Epithelial cell of esophagus (primary cell): ENCODE data around the gene GNB1.
"Not testable (repeated sequence)": the region's sequence is repeated elsewhere in the genome, so short reads cannot be mapped to it uniquely, and the experiment has no call there.

Experiments used
- DNase-seq: peaks from one replicate; pipeline ENCODE4 v3.0.0; 2010; ENCODE audit warnings: low read depth
- H3K4me3 ChIP-seq: 2 replicates; pipeline ENCODE4 v1.5.1; 2011; ENCODE audit warnings: mild to moderate bottlenecking, low read length, control low read depth
- CTCF ChIP-seq: IDR thresholded peaks from 2 replicates; pipeline ENCODE4 v1.5.1; 2011; ENCODE audit warnings: low read depth, mild to moderate bottlenecking, low read length, control low read depth, inconsistent platforms; ENCODE audit not compliant: insufficient read depth; ENCODE audit errors: missing control alignments

The GNB1 gene

DNA sequence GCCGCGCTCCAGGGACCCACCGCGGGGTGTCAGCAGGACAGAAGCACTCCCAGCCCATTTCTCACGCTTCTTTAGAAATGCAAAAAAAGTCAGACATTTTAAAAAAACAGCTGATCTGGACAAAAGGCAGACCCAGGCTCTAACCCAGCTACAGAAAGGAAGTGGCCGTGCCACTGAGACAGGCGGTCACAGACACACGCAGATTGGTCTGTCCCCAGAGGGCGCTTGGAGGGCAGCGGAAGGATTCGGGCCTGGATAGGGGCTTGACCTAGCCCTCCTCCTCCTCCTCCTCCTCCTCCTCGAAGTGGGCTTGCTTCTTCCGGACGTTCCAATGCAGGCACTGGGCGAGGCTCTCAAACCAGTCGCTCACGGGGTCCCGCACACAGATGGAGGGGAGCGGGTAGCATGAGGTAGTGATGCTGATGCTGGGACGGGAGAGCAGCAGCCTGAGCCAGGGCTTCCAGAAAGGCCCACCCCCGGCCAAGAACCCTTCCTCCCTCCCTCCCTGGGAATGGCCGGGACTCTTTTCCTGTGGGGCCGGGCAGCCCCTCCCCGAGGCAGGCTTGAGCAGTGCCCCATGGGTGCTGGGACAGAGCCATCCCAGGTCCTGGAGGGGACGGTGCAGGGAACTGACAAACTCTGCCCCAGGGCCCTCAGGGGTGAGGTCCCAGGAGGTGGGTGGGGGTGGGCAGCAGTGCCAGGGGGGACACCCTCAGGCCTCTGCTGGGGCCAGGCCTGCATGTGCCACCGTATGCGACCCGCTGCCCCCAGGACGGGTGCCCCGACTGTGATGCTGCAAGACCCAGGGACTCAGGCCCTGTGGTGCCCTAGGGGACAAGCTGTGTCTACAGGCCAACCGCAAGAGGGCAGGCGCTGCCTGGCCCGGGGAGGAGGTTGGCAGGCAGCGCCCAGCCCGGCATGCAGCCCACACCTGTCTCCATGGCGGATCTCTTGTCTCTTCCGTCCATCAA is 138.0 kb downstream of the GNB1 start:
- TF ChIP-seq CTCF = no peak
- H3K4me3 ChIP-seq = no peak overlapping the region
- DNase-seq = no peak

DNA sequence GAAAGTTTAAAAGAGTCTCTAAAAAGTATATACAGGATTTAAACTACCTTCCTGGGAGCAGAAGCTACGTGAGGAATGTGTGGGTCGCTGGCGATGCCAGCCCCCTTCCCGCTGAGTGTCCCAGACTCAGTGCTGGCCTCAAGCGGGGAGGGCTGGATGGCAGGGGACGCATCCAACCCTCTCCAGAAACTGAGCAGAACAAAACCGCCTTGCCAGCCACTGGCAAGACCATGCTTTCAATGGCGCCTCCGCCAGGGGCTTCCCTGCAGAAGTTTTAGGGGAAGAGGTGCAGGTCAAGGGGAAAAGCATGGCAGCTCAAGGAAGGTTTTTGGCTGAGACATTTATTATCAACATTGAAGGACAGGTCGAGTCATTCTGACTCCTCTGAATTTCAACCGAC is 138.7 kb downstream of the GNB1 start:
- TF ChIP-seq CTCF = no peak
- DNase-seq = no peak
- H3K4me3 ChIP-seq = no peak overlapping the region

DNA sequence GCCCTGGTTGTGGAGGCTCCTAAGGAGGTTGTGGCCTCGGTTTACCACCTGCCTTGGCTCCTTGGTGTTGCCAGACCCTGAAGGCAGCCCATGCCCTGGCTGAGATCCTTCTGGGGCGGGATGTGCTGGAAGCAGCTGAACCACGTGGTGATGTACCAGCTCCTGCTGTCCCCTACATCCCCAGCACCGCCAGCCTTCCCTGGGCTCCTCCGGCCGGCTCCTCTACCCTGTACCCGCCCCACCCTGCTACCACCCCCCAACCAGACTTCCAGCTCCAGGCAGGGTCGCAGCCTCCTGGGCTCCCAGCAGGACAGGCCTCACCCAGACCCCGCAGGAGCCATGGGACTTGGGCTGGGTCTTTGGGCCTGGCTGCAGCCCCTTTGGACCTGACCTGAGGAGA is 140.9 kb downstream of the GNB1 start:
- DNase-seq, H3K4me3 ChIP-seq: not testable (repeated sequence)

DNA sequence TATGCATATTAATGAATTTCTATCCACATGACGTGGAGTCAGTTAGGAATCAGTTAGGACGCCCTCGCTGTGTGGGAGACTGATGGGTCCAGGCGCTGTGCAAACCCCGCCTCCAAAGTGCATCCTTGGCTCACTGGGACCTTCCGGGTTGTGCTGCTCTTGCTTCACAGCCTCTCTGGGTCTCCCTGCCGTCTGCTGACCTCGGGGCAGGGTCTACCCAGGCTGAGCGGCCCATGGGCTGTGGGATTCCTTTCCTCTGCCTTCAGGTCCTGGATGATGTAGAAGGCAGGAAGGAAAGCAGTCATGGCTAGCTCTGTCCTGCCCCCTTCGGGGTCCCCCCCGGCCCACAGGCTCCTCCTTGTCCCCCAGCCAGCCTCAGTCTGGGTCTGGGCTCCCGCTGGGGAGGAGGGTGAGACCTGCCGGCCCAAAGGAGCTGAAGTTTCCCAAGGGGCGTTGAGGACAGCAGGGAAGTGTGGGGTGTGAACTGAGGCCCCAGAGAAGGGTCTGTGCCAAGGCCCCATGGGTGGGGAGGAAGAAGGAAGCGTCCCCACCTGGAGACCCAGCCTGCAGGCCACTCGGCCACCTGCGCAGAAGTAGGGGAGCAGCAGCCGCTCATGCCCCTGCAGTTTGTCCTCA is 142.1 kb downstream of the GNB1 start:
- no peak for DNase-seq
- H3K4me3 ChIP-seq = no peak overlapping the region
- TF ChIP-seq CTCF = no peak

- DNase-seq, H3K4me3 ChIP-seq: not testable (repeated sequence)
Measured at GRCh38 chr1:1746566-1746909, 144.3 kb downstream of the GNB1 start.

DNA sequence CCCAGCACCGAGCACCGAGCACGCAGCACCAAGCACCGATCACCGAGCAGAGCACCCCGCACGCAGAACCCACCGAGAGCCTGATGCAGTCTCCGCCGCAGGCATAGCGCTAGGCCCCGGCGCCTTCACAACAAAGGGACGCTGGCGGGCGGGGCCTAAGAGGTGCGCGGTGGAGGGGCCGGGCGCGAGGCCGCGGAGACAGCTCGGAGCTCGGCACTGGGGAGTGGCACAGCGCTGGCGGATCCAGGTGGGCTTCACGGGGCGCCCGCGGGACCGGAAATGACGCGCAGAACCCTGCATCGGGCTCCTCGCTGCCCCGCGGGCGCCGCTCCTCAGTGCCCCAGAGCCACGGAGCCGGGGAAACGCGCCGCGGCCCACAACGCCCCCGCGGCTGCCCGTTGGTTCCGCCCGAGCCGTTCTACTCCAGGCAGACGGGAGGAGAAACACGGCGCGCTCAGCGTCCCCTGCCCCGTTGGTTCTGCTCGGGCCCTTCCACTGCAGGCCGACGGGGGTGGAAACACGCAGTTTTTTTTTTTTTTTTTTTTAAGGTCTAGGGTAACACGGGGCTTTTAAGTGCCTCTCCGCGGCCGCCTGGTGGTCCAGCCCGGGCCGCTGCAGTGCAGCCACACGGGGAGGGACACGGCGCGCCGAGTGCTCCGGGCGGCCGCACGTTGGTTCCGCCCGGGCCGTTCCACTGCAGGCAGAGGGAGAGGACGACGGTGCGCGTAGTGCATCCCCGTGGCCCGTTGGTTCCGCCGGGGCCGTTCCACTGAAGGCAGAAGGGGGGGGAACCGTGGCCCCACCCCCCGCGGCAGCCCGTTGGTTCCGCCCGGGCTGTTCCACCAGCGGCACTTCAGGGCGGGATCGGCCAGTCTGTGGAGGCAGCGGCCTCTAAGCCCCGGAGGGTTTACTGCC is 145.0 kb downstream of the GNB1 start:
- DNase-seq = peak; percentile 42
- peak overlapping the region; percentile 32 for H3K4me3 ChIP-seq

DNA sequence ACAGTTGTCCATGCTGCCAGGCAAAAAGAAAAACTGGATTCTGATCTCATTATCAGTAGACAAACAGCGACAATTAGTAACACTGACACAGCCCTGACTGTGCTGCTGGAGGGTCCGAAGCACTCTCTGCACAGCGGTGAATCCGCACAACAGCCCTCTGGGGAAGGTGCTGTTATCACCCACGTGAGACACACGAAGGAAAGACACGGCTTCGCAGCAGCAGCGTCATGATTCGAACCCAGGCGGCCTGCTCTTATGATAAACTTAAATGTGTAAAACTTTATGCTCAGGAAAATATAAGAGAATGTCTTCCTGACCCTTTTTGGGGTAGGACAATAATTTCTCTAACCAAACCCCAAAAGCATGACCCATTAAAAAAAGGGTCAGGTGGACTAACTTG is 148.4 kb downstream of the GNB1 start:
- not testable (repeated sequence) for DNase-seq, H3K4me3 ChIP-seq

- not testable (repeated sequence) for H3K4me3 ChIP-seq
- DNase-seq = peak; percentile 95
Measured at GRCh38 chr1:1741013-1741412, 149.9 kb downstream of the GNB1 start.

GRCh38 chr1:1738799-1739337 is 152.0 kb downstream of the GNB1 start:
- not testable (repeated sequence) for H3K4me3 ChIP-seq

GRCh38 chr1:1737675-1738590 is 153.0 kb downstream of the GNB1 start:
- not testable (repeated sequence) for DNase-seq

More at GRCh38 chr1:1738799-1739337, 152.0 kb downstream of the GNB1 start:
- DNase-seq = not testable (repeated sequence)

More at GRCh38 chr1:1737675-1738590, 153.0 kb downstream of the GNB1 start:
- H3K4me3 ChIP-seq = not testable (repeated sequence)
